ENCODE data around the gene PTPRN2. TPM values are rescaled to one million over a fixed set of nuclear protein-coding genes. Genes with fewer than 3 reads are reported as not detected.
A peak's percentile ranks its signal among the peaks of the same experiment; 100 is the strongest.

Gene PTPRN2
- total and polyA plus RNA-seq, 2 donors from 2014 or later: 4.8 to 6.2 TPM

DNA sequence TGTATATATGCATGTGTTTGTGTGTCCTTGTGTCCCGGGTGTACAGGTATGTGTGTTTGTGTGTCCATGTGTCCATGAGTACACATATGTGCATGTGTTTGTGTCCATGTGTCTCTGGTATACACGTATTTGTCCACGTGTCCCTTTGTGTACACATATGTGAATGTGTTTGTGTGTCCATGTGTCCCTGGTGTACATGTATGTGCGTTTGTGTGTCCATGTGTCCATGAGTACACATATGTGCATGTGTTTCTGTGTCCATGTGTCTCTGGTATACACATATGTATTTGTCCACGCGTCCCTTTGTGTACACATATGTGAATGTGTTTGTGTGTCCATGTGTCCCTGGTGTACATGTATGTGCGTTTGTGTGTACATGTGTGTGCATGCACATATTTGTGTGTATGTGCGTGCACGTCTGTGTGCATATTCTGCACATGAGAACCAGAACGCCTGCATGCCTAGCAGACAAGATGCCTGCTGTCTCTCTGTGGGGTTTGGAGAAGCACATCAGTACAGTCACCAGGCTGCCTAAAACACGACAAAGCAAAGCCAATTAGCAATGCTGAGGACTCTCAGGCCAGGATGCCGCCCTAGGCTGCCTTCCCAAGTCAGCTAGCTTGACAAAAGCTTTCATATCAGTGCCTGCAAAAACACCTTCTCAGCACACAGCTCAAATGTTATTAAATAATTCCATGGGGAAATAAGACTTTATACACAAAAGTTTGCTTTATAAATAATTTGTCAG, 327.8 kb downstream of the PTPRN2 start:
- Histone ChIP-seq H3K36me3 (ENCODE audit: control insufficient read depth in 2 of 3, insufficient read depth in 3 of 3, low read length in 3 of 3) (peaks cover 0 to 5% (median 0%) of the 10 kb centered on the region in 3 donors), H3K9ac (ENCODE audit: low read length in 3 of 3) (no peak overlapping the region), H3K4me3 (ENCODE audit: low read length in 3 of 3) (no peak overlapping the region), H3K9me3 (ENCODE audit: control insufficient read depth in 2 of 3, insufficient read depth in 1 of 3, low read length in 3 of 3) (peaks cover 0 to 10% (median 0%) of the 10 kb centered on the region in 3 donors), H3K27me3 (ENCODE audit: control insufficient read depth, insufficient read depth, low read length) (no peaks in the 10 kb centered on the region), H3K4me1 (ENCODE audit: control insufficient read depth in 2 of 3, insufficient read depth in 2 of 3, low read depth in 1 of 3, low read length in 3 of 3) (peaks cover 0 to 9% (median 0%) of the 10 kb centered on the region in 3 donors), H3K27ac (ENCODE audit: low read depth in 2 of 2, low read length in 2 of 2) (no peak overlapping the region)
- intact Hi-C loops (cut with DNase I): no loop called here
- no peak for TF ChIP-seq CTCF (IDR thresholded peaks at IDR 0.05; ENCODE audit: borderline replicate concordance, extremely low read depth, insufficient read depth)
- no peak for DNase-seq
- FAIRE-seq: no peak

- Histone ChIP-seq H3K27ac (ENCODE audit: low read depth in 2 of 2, low read length in 2 of 2) (no peak overlapping the region), H3K4me1 (ENCODE audit: control insufficient read depth in 2 of 3, insufficient read depth in 2 of 3, low read depth in 1 of 3, low read length in 3 of 3) (peaks cover 0 to 4% (median 0%) of the 10 kb centered on the region in 3 donors), H3K4me3 (ENCODE audit: low read length in 3 of 3) (no peak overlapping the region), H3K9ac (ENCODE audit: low read length in 3 of 3) (no peak overlapping the region), H3K27me3 (ENCODE audit: control insufficient read depth, insufficient read depth, low read length) (no peaks in the 10 kb centered on the region), H3K36me3 (ENCODE audit: control insufficient read depth in 2 of 3, insufficient read depth in 3 of 3, low read length in 3 of 3) (peaks cover 0 to 5% (median 0%) of the 10 kb centered on the region in 3 donors), H3K9me3 (ENCODE audit: control insufficient read depth in 2 of 3, insufficient read depth in 1 of 3, low read length in 3 of 3) (peaks cover 0 to 10% (median 0%) of the 10 kb centered on the region in 3 donors)
- DNase-seq: no peak
- TF ChIP-seq CTCF (IDR thresholded peaks at IDR 0.05; ENCODE audit: borderline replicate concordance, extremely low read depth, insufficient read depth): no peak
- intact Hi-C loops (cut with DNase I): no loop called here
- no peak for FAIRE-seq
Measured at GRCh38 chr7:158259141-158259540, 328.5 kb downstream of the PTPRN2 start.

DNA sequence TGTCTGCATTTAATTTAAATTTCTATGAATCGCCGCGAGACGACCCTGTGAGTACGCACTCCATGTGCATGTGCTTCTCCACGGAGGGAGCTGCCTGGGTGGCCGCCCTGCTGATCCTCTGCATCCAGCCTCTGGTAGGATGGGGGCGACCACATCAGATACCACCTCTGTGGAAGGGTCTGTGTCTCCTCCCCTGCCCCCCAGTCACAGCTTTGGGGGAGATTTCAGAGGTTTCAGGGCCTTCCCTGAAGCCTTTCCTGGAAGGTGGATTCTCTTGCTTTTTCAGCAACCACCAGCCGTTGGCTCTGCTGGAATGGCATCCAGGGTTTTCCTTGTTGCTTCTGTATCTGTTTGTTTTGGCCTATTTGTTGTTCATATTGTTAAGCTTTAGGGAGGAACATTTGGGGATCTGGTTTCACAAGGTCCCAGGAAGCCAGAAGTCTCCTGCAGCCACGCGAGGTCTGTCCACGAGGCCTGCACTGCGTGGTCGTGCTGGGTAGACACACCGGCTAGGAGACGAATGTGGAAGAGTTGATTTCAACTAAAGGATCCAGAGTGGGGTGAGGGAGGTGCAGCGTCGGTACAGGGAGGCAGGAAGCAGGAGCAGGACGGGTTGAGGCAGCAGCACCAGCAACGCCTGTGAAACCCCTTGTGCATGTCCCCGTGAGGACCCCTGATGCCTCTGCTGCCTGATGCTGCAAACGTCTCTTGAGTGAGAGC, 329.1 kb downstream of the PTPRN2 start:
- TF ChIP-seq CTCF (IDR thresholded peaks at IDR 0.05; ENCODE audit: borderline replicate concordance, extremely low read depth, insufficient read depth): no peak
- Histone ChIP-seq H3K9me3 (ENCODE audit: control insufficient read depth in 2 of 3, insufficient read depth in 1 of 3, low read length in 3 of 3) (peaks cover 0 to 10% (median 0%) of the 10 kb centered on the region in 3 donors), H3K9ac (ENCODE audit: low read length in 3 of 3) (no peak overlapping the region), H3K27me3 (ENCODE audit: control insufficient read depth, insufficient read depth, low read length) (no peaks in the 10 kb centered on the region), H3K4me3 (ENCODE audit: low read length in 3 of 3) (no peak overlapping the region), H3K36me3 (ENCODE audit: control insufficient read depth in 2 of 3, insufficient read depth in 3 of 3, low read length in 3 of 3) (peaks cover 0 to 5% (median 0%) of the 10 kb centered on the region in 3 donors), H3K27ac (ENCODE audit: low read depth in 2 of 2, low read length in 2 of 2) (no peak overlapping the region), H3K4me1 (ENCODE audit: control insufficient read depth in 2 of 3, insufficient read depth in 2 of 3, low read depth in 1 of 3, low read length in 3 of 3) (peaks cover 0 to 4% (median 0%) of the 10 kb centered on the region in 3 donors)
- DNase-seq (peak in 1 of 5 donors; percentile 54), FAIRE-seq (no peak)
- intact Hi-C loops (cut with DNase I): no loop called here

Measured in kidney (tissue), 14 donors.